ENCODE data around the gene SCARF2.

The SCARF2 gene

DNA sequence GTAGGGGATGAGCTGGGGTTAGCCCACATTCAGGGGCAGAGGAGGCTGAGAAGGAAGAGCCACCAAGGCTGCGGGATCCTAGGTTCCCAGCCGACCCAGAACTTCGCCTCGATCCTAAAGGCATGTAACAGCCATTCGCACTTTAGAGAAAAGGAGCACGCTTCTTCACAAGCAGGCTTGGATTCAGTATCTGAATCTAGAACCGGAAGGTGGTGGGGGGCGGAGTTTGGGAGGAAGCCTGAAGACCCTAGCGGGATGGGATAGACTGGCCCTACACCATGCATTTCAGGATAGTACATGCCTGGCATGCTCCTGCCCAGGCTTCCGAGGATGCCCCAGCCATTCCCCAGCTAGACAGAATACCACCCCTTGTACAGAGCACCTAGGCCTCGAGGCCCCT, 4.4 kb downstream of the SCARF2 start:
- TF ChIP-seq ZFX (IDR thresholded peaks at IDR 0.05) (no peak), CTCF (conservative IDR thresholded peaks at IDR 0.05) (no peak)
- H3K27ac ChIP-seq: no peak overlapping the region

DNA sequence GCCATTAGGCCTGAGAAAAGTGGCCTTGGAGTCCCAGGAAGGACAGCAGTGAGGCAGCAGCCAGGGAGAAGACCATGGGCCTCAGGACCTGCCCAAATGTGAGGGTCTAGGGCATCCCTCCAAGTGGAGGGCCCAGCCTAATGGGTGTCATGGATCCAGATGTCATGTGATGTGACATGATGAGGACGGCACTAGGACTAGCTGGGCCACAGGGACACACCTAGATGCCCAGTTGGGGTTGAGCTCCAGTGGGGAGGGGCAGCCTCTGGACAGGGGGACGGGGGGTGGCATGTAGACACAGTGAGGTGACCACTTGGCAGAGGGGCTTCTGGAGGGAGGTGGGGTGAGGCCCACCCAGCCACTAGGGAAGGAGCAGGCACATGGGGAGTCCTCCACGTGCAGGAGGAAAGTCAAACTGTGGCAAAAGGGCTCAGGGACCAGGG, 5.4 kb downstream of the SCARF2 start:
- peak overlapping the region; percentile 83 for H3K27ac ChIP-seq
- TF ChIP-seq CTCF (conservative IDR thresholded peaks at IDR 0.05) (no peak), ZFX (IDR thresholded peaks at IDR 0.05) (no peak)

DNA sequence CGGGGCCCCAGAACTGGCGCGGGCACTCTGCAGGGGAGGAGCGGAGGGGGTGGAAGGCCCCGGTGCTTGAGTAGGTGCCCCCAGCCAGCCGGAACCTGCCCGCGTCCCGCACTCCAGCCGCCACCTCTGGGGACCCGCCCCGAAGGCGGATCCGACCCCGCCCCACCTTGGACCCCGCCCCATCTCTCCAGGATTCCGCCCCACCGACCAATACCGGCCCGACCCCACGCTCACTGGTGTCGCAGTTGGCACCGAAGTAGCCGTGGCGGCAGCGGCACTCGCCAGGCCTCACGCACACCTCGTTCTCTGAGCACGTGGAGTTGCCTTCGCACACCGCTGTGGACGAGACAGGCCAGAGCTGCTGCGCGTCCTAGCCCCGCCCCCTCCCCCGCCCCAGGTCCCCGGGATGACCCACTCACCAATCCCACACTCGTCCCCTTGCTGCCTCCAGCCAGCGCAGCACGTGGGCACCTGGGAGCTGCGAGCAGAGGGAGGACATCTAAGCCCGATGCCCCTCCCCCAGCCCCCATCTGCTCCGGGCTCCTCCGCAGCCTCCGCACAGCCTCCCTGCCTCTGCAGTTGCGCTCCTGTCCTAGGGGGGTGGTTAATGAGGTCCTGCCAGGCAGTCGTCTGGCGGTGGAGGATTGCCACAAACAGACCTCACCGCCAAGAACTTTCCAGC, 6.0 kb downstream of the SCARF2 start:
- H3K27ac ChIP-seq: peak overlapping the region; percentile 83
- TF ChIP-seq CTCF (conservative IDR thresholded peaks at IDR 0.05) (no peak), ZFX (IDR thresholded peaks at IDR 0.05) (no peak)

- peak overlapping the region; percentile 83 for H3K27ac ChIP-seq
- peak; percentile 24; the same call in 1 of the 2 replicates for TF ChIP-seq ZFX (IDR thresholded peaks at IDR 0.05)
- TF ChIP-seq CTCF (conservative IDR thresholded peaks at IDR 0.05): no peak; the same call in 1 of the 2 replicates
These were observed 6.7 kb downstream of the SCARF2 start for GRCh38 chr22:20430720-20431510.

DNA sequence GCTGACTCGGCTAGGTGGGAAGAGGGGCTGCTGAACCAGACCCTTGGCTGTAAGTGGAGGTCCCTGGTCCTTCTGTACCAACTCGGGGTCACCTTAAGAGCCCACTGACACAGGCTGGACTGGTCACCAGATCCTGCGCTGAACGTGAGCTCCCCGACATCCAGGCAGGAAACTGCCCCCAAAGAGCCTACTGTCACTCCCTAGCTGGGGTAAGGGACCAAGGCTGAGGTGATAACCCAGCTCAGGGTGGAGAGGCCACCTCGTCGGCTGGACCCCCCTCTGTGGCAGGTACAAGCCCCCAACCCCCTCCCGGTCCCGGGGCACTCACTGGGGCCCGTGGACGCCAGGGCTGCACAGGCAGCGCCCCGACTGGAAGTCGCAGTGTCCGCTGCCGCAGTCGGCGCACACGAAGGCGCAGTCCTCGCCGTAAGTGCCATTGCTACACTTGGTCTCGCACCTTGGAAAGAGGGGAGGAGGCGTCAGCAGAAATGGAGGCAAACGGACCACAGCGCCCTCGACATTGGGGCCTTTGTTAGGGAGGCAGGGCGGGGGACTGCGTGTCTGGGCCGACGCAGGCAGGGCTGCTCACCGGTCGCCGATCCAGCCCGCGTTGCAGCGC, 7.4 kb downstream of the SCARF2 start:
- TF ChIP-seq CTCF (conservative IDR thresholded peaks at IDR 0.05) (no peak), ZFX (IDR thresholded peaks at IDR 0.05) (no peak)
- peak overlapping the region; percentile 83 for H3K27ac ChIP-seq

GRCh38 chr22:20429254-20430100, 8.1 kb downstream of the SCARF2 start:
- H3K27ac ChIP-seq: peak overlapping the region; percentile 83; the same call in 1 of the 2 replicates
- TF ChIP-seq CTCF (conservative IDR thresholded peaks at IDR 0.05): no peak
- TF ChIP-seq ZFX (IDR thresholded peaks at IDR 0.05): no peak

Measured in C4-2B (cell line).